NCI-H1436 (cell line): ENCODE data around the gene APBB1IP.
"Not testable (repeated sequence)": the region's sequence is repeated elsewhere in the genome, so short reads cannot be mapped to it uniquely, and the experiment has no call there.

Source experiments
- DNase-seq: peaks from one replicate; lab custom pipeline; 2025; lab: John Stamatoyannopoulos, UW

The APBB1IP gene

GRCh38 chr10:26556748-26557640, 118.9 kb downstream of the APBB1IP start:
- peak; percentile 55 for DNase-seq

- DNase-seq: no peak
Observed at GRCh38 chr10:26557641-26558014, 119.5 kb downstream of the APBB1IP start.

- no peak for DNase-seq
Observed at GRCh38 chr10:26566525-26567350, 128.6 kb downstream of the APBB1IP start.

- no peak for DNase-seq
Observed at GRCh38 chr10:26567351-26567721, 129.2 kb downstream of the APBB1IP start.

GRCh38 chr10:26571655-26572054, 133.5 kb downstream of the APBB1IP start:
- no peak for DNase-seq

- no peak for DNase-seq
Observed at GRCh38 chr10:26573674-26574073, 135.5 kb downstream of the APBB1IP start.

- DNase-seq: no peak
Observed at GRCh38 chr10:26574783-26575182, 136.6 kb downstream of the APBB1IP start.

- DNase-seq: not testable (repeated sequence)
Observed at GRCh38 chr10:26578371-26578770, 140.2 kb downstream of the APBB1IP start.

GRCh38 chr10:26579256-26580063, 141.3 kb downstream of the APBB1IP start:
- DNase-seq: no peak

- no peak for DNase-seq
Observed at GRCh38 chr10:26586211-26586610, 148.1 kb downstream of the APBB1IP start.

GRCh38 chr10:26588611-26589010, 150.5 kb downstream of the APBB1IP start:
- no peak for DNase-seq

GRCh38 chr10:26589813-26590212, 151.7 kb downstream of the APBB1IP start:
- not testable (repeated sequence) for DNase-seq

- no peak for DNase-seq
Observed at GRCh38 chr10:26593896-26594295, 155.8 kb downstream of the APBB1IP start.

GRCh38 chr10:26603283-26603682, 165.1 kb downstream of the APBB1IP start:
- DNase-seq: not testable (repeated sequence)

- not testable (repeated sequence) for DNase-seq
Observed at GRCh38 chr10:26604320-26605093, 166.4 kb downstream of the APBB1IP start.

- DNase-seq: peak; percentile 14
Observed at GRCh38 chr10:26606389-26606877, 168.3 kb downstream of the APBB1IP start.

- DNase-seq: no peak
Observed at GRCh38 chr10:26612151-26612915, 174.2 kb downstream of the APBB1IP start.
